ENCODE data around the gene PSMA1. TPM values are rescaled to one million over a fixed set of nuclear protein-coding genes. Genes with fewer than 3 reads are reported as not detected.

PSMA1 gene
- total RNA-seq, 1 experiment from 2014 or later = 217 TPM

DNA sequence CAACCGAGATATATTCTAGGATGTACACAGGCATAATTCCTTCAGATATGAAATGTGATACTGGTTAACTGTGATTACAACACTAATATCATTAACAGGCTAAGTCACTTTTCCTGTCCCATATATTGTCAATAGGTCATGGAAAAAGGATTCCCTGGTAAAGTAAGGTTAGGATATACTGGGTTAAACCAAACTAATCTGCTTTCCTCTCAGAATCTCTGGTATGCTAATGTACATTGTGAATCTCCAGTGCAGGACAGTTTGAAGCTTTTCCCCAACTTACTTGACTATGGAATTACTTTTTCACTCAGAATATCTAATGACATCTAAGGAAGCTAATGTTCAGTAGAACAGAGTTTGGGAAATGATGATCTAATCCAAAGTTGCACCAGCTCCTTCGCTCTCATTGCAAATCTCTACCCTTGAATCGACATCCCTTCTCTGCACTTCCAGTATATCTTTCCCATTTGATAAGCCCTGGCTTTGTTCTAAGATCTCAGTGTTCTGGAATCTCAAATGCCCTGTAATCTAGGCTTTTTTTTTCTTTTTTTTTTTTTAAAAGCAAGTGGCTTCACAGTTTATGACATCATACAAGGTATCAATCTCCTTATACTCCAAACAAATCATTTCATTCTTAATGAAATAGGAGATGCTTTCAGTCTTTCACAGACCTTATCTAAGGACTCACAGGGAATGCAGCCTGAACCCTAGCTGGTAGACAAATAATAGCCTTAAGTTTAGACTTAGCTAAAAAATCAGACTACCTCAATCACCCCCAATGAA lies 64.3 kb downstream of the PSMA1 start:
- peaks cover 23% of the 10 kb centered on the region; the same call in 1 of the 2 replicates for H3K36me3 ChIP-seq (ENCODE audit: insufficient read depth, low read length)
- H3K9me2 ChIP-seq (replicated peaks; ENCODE audit: insufficient read depth, low read length) = no peaks in the 10 kb centered on the region

More for the DNA sequence above, 64.3 kb downstream of the PSMA1 start:
- Histone ChIP-seq H2AFZ (ENCODE audit: low read length) (no peak overlapping the region), H3K4me2 (ENCODE audit: low read depth, low read length, poor library complexity, severe bottlenecking) (no peak overlapping the region), H3K27me3 (ENCODE audit: low read length) (no peaks in the 10 kb centered on the region), H3K79me2 (ENCODE audit: low read length) (no peaks in the 10 kb centered on the region), H3K9ac (ENCODE audit: low read length) (no peak overlapping the region), H3K4me1 (ENCODE audit: low read length) (no peaks in the 10 kb centered on the region), H3K9me3 (ENCODE audit: low read length) (no peaks in the 10 kb centered on the region), H3K27ac (ENCODE audit: low read length) (no peak overlapping the region), H3K4me3 (ENCODE audit: low read length) (no peak overlapping the region), H4K20me1 (ENCODE audit: insufficient read depth, low read depth, low read length) (no peaks in the 10 kb centered on the region)
- DNase-seq = peak; percentile 30

Small RNA genes lying within 50 kb of the gene (small RNA-seq; reads per million reads assigned to genes)
- gene RNU7-49P = not detected

Other genes starting within 250 kb of the PSMA1 start
- gene RRAS2, start 161.2 kb downstream of the PSMA1 start, total RNA-seq (2014; rRNA removed; shearing (Covaris generic); ENCODE audit: low replicate concordance) = 0.87 and 2.5 TPM in 2 replicates
- gene COPB1, start 20.6 kb downstream of the PSMA1 start, total RNA-seq (2014; rRNA removed; shearing (Covaris generic); ENCODE audit: low replicate concordance) = 68.2 and 120 TPM in 2 replicates
- gene PDE3B, start 123.4 kb upstream of the PSMA1 start, total RNA-seq (2014; rRNA removed; shearing (Covaris generic); ENCODE audit: low replicate concordance) = not detected in 2 replicates

Measured in Karpas-422 (cell line).